HG03457 (cell line): ENCODE results near the gene UBE2QL1.

Source experiments
- ATAC-seq: cut with Tn5 transposase; IDR thresholded peaks from one replicate; pipeline ENCODE4 v1.9.1; 2021; ENCODE audit warnings: moderate number of reproducible peaks; ENCODE audit not compliant: unreplicated experiment

Gene UBE2QL1, protein sequence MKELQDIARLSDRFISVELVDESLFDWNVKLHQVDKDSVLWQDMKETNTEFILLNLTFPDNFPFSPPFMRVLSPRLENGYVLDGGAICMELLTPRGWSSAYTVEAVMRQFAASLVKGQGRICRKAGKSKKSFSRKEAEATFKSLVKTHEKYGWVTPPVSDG

DNA sequence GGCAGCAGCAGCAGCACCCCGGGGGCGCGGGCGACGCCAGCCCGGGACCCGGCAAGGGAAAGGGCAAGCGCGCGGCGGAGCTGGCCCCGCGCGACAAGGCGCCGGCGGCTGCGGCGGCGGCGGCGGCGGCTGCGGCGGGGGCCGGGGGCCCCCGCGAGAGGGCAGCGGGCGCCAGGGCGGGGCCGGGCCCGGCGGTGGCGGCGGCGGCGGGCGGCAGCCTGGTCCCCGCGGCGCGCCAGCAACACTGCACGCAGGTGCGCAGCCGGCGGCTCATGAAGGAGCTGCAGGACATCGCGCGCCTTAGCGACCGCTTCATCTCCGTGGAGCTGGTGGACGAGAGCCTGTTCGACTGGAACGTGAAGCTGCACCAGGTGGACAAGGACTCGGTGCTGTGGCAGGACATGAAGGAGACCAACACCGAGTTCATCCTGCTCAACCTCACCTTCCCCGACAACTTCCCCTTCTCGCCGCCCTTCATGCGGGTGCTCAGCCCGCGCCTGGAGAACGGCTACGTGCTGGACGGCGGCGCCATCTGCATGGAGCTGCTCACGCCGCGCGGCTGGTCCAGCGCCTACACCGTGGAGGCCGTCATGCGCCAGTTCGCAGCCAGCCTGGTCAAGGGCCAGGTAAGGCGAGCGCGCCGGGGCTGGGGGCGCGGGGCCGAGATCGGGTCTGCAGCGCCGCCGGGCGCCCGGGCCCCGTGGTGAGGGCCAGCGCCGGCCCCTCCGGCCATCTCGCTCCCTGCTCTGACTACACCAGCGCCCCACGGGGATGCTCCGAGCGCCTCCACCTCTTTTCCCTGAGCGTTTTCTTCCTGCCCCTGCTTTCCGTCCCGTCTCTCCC lies at the start of gene UBE2QL1:
Gene UBE2QL1 (plus strand): TSS at position 238 of the 843 bp plus-strand sequence. CDS start 35 bp downstream, at position 273.
- no peak for ATAC-seq

DNA sequence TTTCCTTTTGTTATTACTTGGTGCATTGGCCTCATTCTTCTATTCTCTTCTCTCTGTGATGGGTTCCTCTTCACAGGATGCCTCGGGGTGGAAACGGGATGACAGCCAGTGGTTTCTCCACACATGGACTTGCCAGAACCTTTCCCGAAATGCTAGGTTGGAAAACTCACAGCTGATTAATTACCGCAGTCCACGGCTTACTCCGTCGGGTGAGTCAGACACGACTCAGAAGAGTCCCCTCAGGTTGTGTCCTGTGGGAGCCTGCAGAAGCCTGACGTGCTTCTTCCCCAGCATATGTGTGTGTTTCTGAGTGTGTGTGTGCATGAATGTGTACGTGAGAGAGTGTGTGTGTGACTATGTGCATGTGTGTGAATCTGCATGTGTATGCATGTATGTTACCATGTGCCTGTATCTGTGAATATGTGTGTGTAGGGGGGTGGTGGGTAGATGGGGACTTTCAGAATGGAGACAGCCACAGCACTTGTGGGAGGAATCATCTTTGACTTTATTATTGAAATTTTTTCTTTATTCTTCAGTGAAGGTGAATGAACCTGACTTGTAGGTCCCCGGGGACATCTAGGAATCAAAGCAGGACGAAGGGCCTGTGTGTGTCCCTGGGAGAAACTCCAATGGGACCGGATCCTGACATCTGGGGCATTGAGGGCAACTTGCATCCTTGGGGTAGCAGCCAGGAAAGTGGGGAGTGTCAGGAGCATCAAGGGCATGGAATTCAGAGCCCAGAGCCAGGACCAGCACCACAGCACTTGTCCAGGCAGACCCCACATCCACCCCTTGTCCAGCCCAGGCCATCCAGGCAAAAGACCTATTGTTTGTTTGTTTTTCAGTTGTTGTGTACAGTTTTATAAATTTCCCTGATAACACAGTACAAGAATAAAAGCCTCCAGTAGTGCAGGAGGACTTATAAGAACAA lies 48.4 kb upstream of the UBE2QL1 start:
- ATAC-seq: no peak

DNA sequence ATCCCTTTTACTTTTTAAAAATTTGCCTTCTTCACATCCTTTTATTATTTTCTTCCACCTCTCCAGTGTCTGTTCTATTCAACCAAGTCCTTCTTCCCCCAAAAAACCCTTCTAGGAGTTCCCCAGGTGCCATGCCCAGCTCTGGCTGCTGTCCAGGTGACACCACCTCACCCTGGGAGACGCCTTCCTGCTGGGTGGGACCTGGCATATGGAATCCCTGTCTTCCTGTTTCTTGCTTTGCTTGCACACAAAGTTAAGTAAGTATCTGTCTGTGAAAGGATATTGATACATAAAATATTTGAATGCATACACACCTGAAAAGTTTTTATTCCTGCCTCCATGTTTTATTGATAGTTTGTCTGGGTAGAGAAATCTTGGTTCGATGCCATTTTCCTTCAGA lies 47.2 kb upstream of the UBE2QL1 start:
- no peak for ATAC-seq

DNA sequence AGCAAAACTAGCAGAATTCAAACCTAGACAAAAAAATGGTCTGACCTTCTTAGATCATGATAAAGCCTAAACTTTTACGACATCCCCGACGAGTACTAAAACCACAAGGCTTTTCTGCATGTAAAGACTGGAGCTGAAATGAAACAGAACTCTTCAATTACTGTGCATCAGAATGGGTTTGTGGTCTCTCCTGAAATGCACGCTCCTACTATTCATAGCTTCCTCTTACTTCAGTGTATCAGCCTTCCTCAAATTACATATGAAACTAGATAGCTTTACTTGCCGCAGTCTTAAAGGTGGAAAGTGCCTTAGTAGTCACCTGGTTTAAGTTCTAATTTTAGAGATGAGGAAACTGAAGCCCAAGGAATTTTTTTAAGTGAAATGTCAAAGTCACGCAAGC lies 45.7 kb upstream of the UBE2QL1 start:
- ATAC-seq: no peak

DNA sequence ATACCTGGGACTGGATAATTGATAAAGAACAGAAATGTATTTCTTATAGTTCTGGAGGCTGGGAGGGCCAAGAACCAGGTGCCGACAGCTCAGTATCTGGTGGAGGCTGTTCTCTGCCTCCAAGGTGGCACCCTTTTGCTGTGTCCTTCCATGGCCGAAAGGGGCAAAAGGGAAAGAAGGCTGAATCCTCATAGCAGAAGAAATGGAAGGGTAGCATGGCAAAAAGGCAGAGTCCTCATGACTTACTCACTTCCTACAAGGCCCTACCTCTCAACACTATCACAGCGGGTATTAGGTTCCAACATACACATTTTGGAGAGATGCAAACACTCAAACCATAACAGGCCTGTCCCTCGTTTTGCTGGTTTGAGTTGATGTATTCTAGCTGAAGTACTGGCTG lies 45.2 kb upstream of the UBE2QL1 start:
- no peak for ATAC-seq

DNA sequence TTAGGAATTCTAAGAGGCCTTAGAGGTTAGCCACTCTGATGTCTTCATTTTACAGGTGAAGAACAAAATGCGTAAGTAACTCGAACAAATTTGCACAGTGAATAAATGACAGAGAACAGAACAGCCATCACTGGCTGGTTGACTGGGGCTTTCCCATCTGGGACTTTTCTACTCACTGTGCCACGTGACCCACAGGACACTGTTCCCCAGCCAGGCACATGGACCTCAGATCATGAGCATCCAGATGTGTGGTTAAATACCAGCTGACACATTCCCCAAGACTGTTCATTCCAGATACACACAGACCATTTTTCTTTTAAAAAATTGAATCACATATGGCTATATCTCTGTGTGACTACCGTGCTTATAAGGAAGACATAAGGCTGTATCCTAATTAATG lies 44.5 kb upstream of the UBE2QL1 start:
- peak; percentile 50 for ATAC-seq

DNA sequence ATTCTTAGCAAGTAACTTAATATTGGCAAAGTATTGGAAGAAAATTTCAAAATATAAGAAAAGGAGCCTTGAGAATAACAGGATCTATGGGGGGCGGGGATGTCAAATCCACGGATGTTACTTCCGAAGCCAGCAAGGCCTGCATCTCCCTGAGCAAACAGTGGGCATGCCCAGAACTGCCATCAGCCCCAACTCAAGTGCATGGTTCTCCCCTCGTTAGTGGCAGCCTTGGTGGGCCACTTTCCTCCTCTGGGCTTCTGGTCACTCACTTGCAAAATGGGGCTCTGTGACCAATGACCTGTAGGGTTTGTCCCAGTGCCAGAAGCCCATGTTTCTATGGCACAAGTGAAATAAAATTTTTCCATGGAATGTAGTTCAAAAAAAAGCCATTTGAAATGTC lies 43.1 kb upstream of the UBE2QL1 start:
- ATAC-seq: no peak

DNA sequence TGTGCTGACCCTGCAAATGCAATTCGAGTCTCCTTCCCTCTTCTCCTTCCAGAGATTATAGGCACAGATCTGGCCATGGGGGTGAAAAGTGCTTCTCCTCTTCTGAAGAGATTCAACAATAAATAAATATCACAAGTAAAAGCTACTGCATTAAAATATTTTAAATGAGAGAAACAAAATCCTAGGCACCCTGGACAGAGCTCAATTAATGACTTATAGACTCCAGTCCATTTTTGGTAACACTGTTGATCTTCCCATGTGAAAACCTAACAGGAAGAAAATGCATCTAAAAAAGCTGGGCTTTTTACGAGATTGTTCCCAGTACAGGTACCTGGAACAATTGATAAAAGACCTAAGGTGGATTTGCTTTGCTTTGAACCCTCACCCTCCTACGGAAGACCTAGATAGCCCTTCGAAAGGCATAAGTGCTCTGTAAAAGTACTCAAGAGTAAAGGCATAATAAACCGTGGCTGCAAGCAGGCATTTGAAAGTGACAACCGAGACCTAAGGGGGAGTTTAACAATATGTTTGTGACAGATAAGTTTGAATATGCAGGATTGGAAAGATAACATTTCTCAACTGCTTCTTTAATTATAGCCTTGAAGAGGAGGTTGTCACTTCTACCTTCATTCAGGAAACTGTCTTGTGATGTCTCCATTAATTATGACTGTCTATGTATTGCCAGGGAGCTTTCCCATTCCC lies 41.0 kb upstream of the UBE2QL1 start:
- ATAC-seq: no peak

DNA sequence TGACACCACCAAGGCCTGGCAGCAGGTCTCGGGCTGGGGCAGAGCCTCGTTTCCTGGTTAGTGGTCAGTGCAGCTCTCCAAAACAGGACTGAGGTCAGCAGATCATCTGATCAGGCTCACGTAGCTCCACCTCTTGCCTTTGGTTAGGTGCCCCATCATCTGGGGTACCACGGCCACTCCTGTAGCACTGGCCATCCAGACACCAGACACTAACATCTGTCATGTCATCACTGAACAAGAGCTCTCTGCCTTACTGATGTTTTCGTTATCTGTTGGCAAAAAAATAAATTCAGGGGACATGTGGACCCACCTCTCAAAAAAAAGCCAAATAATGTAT lies 40.4 kb upstream of the UBE2QL1 start:
- ATAC-seq: no peak

DNA sequence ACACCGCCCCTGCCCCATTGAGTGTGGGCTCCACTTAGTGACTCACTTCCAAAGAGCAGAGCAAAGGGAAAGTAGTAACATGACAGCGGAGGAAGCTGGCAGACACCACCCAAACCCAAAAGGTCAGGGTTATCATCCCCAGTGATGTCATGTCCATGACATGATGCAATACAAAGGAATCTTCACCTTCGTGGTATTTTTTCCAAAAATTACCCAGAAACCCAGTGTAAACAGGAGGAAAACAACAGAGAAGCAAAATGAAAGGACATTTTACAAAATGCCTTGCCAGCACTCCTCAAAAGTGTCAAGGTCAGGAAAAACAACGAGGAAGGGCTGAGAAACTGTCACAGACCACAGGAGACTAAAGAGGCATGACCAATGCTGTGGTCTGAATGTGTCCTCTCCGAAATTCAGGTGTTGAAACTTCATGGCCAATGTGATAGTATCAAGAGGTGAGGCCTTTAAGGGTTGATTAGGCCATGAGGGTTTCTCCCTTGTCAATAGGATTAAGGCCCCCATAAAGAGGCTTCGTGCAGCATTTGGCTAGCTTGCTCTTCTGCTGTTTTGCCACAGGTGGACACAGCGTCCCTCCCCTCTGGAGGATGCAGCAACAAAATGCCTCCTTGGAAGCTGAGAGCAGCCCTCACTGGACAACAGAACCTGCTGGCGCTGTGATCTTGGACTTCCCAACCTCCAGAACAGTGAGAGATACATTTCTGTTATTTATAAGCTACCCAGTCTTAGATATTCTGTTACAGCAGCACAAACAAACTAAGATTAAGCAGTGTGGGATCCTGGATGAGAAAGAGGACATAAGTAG lies 39.8 kb upstream of the UBE2QL1 start:
- no peak for ATAC-seq

DNA sequence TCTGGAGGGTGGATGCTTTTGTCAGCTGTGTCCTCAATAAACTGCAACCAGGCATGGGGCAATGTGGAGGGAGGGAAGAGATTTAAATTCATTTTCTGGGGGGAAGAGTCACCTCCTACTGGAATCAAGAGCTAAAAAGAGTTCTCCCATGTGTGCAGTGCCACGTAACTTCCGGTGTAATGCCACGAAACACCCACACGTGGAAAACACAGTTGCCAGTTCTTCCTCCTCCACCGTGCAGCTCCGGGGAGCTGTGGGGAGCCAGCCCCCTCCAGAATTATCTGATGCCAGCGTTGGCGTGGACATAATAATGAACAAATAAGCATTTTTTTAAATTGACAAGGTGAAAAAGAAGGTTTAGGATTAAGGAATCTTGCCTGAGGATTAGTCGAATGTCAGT lies 38.2 kb upstream of the UBE2QL1 start:
- ATAC-seq: no peak

DNA sequence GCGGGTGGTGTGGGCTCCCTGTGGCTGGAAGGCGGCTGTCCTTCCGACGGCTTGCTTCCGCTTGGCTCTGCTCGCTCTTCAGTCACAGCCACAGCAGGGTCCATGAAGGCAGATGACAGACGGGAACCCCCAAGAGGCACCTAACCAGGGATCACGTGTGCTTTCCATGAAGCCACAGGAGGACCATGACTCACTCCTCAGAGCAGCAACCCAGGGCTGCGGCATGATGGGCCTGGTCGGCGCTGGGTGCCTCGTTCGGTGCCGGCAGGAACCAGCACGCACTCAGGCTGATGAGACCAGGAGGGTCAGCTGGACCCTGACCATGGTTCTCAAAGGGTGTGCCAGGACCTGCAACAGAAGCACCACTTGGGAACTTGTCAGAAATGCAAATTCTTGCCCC lies 37.5 kb upstream of the UBE2QL1 start:
- no peak for ATAC-seq

DNA sequence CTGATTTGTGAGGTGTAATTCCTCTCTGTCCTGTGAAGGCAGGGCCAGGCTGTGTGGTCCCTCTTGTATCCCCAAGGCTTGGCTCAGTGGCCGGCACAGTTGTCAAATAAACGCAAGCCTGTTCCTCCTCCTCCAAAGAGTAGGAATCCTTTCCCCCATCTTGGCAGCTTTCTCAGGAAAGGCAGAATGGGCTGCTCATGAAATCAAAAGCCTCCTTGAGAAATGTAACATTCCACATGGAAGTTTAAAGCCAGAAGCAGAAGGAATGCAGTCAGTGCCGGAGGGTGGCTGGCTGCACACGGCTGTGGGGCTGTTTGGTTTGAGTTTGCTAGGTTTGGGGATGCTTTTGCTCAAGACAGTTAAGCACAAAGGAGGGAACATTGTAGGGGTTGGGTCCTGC lies 35.8 kb upstream of the UBE2QL1 start:
- no peak for ATAC-seq

DNA sequence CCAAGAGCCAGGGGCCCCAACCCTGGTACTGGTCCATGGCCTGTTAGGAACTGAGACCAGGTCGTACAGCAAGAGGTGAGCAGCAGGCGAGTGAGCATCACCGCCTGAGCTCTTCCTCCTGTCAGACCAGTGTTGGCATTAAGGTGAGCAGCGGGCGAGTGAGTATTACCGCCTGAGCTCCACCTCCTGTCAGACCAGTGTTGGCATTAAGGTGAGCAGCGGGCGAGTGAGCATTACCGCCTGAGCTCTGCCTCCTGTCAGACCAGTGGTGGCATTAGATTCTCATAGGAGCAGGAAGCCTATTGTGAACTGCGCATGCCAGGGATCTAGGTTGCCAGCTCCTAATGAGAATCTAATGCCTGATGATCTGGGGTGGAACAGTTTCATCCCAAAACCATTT lies 31.0 kb upstream of the UBE2QL1 start:
- no peak for ATAC-seq

DNA sequence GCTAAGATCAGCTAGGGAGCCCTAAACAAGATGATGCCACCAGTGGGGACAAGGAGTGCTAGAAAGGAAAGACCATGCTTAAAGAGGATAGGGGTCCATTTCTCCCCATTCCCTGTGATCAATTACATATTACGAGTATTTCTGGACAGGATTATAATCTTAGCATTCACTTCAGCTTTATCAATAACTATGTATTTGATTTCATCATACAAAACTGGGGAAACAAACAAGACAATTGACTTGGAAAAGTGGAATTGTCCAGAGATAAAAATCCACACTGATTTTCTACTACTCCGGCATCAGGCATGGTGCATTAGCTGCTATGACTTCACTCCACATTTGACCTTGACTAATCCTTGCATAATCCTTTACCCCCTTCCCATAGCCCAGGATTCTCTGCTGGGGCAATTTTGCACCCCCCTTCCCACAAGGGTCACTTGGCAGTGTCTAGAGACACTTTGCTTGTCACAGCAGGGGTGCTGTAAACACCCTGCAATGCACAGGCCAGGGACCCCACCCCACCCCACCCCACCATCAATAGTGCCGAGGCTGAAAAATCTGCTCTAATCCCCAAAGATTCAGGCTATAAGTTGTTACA lies 29.9 kb upstream of the UBE2QL1 start:
- ATAC-seq: no peak

DNA sequence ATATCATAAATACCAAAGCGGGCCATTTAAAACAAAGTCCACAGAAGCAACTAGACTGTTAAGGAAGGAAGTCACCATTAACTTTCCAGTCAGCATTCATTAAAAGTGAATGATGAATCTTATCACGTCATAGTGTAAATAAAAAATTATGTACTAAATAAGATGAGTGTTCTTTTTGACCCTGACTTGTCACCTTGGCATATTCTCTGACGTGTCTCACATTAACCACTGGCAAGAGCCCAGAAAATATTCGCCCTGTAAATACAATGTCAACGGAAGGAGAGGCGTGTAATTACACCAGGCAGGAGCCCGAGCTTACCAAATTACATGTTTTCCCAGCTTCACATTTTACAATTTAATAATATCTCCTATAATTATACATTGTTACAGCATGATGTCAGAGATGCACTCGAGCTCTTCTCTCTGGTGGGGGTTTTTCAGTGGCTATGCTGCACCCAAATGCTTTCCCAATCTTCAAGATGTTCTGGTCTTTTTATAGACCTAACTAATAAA lies 29.3 kb upstream of the UBE2QL1 start:
- no peak for ATAC-seq

DNA sequence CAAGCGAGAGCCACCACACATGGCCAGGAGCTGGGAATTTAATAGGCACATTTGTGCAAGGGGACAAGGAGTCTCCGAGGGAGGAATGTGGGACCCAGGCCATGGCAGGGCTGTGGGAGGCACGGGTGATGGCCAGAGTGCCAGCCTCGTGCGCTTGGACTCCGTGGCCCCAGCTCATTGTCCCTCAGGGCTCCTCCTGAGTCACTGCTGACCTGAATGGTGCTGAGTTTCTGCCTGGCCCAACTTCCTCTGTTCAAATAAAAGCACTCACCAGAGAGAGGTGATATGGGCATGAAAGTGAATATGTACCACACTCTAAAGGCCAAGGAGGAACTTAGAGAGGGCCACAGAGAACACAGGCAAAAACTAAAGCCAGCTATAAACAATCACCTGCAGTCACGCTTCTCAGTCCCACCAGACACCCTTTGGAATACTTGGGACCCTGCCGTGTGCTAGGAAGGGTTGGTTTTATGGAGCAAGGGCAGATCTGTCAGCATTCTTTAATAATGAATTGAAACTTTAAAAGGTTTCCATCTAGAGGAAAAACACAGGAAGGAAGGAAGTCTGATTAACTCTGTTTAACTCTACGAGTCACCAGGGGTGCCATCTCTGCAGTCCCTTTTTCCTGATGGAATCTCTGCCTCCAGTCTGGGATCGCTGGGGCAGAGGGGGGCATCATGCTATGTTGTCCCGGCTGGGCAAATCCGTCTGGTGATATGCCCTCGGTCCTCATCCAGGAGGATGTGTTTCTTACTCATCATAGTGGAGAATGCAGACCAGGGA lies 25.1 kb upstream of the UBE2QL1 start:
- ATAC-seq: no peak

DNA sequence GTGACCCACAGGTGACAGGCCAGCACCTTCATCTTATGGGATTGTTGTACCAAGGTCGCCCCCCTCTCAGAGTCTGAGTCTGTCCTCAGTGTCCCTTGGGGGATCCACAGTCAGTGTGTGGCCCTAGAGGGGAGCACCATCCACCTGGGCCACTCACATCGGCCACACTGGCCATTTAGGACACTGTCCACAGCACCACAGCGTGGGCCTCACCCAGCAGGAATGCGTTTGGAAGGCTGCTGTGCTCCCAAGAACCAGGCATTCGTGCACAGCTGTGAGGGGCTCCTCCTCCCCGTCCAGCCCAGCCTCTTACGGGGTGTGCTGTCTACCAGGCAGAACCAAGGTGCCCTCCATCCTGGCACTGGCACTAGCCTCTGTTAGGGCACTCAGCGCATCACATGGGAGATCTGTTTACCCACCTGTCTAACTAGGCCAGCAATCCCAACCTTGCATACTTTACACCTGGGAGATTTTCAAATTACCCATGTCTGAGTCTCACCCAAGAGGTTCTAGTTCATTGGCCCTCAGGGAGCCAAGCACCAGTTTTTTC lies 24.5 kb upstream of the UBE2QL1 start:
- no peak for ATAC-seq

DNA sequence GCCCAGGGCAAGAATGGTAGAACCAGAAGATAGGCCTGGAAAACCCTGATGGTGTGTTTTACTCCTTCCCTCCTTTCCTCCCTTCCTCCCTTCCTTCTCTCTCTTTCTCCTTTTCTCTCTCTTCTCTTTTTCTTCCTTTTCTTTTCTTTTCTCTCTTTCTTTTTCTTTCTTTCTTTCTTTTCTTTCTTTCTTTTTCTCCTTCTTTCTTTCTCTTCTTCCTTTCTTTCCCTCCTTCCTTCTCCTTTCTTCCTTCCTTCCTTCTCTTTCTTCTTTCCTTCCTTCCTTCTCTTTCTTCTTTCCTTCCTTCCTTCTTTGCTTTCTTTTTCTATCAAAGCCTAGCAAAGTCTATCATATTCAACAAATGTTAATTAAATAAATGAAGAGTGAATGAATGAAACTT lies 24.0 kb upstream of the UBE2QL1 start:
- ATAC-seq: no peak
